HG02943 (cell line): ENCODE measurements around the gene KIR3DL3.
"Not testable (repeated sequence)": the region's sequence is repeated elsewhere in the genome, so short reads cannot be mapped to it uniquely, and the experiment has no call there.

Source experiments
- ATAC-seq: cut with Tn5 transposase; IDR thresholded peaks from one replicate; pipeline ENCODE4 v1.9.1; 2021; ENCODE audit warnings: mild to moderate bottlenecking, low read depth, moderate library complexity; ENCODE audit not compliant: unreplicated experiment

KIR3DL3 gene

GRCh38 chr19:54724142-54724541 is at the start of gene KIR3DL3:
Gene KIR3DL3 (plus strand): TSS chr19:54724442. CDS start chr19:54724497, 55 bp downstream.
- no peak for ATAC-seq

- not testable (repeated sequence) for ATAC-seq
These were observed 47.9 kb upstream of the KIR3DL3 start for GRCh38 chr19:54676210-54676834.

GRCh38 chr19:54677217-54677616 is 47.0 kb upstream of the KIR3DL3 start:
- ATAC-seq = no peak

GRCh38 chr19:54681596-54681995 is 42.6 kb upstream of the KIR3DL3 start:
- ATAC-seq = not testable (repeated sequence)

GRCh38 chr19:54682306-54682856 is 41.9 kb upstream of the KIR3DL3 start:
- ATAC-seq = no peak

GRCh38 chr19:54684527-54684926 is 39.7 kb upstream of the KIR3DL3 start:
- ATAC-seq = no peak

GRCh38 chr19:54691582-54692297 is 32.5 kb upstream of the KIR3DL3 start:
- no peak for ATAC-seq

- no peak for ATAC-seq
These were observed 32.0 kb upstream of the KIR3DL3 start for GRCh38 chr19:54692298-54692615.

GRCh38 chr19:54694648-54695047 is 29.6 kb upstream of the KIR3DL3 start:
- ATAC-seq = no peak

- no peak for ATAC-seq
These were observed 28.1 kb upstream of the KIR3DL3 start for GRCh38 chr19:54696117-54696548.

- no peak for ATAC-seq
These were observed 27.5 kb upstream of the KIR3DL3 start for GRCh38 chr19:54696766-54697165.

- ATAC-seq = not testable (repeated sequence)
These were observed 26.5 kb upstream of the KIR3DL3 start for GRCh38 chr19:54697716-54698115.

- ATAC-seq = no peak
These were observed 19.3 kb upstream of the KIR3DL3 start for GRCh38 chr19:54704928-54705327.

GRCh38 chr19:54707962-54708361 is 16.3 kb upstream of the KIR3DL3 start:
- ATAC-seq = no peak

GRCh38 chr19:54708781-54709180 is 15.5 kb upstream of the KIR3DL3 start:
- ATAC-seq = no peak

- ATAC-seq = no peak
These were observed 14.9 kb upstream of the KIR3DL3 start for GRCh38 chr19:54709212-54709948.

- not testable (repeated sequence) for ATAC-seq
These were observed 14.3 kb upstream of the KIR3DL3 start for GRCh38 chr19:54709956-54710355.

- ATAC-seq = no peak
These were observed 402 bp downstream of the KIR3DL3 start for GRCh38 chr19:54724644-54725043.

GRCh38 chr19:54725321-54725720 is 1.1 kb downstream of the KIR3DL3 start:
- no peak for ATAC-seq

- ATAC-seq = no peak
These were observed 3.3 kb downstream of the KIR3DL3 start for GRCh38 chr19:54727562-54727961.

- ATAC-seq = no peak
These were observed 3.9 kb downstream of the KIR3DL3 start for GRCh38 chr19:54728167-54728566.
